Germinal center (tissue), 1 donor: ENCODE results near the gene TRIM27.
"Not testable (repeated sequence)": the region's sequence is repeated elsewhere in the genome, so short reads cannot be mapped to it uniquely, and the experiment has no call there.

Experiments
- DNase-seq: peaks from one replicate; pipeline ENCODE4 v3.0.0; 2012; ENCODE audit warnings: mixed read lengths, low spot score

TRIM27 gene

DNA sequence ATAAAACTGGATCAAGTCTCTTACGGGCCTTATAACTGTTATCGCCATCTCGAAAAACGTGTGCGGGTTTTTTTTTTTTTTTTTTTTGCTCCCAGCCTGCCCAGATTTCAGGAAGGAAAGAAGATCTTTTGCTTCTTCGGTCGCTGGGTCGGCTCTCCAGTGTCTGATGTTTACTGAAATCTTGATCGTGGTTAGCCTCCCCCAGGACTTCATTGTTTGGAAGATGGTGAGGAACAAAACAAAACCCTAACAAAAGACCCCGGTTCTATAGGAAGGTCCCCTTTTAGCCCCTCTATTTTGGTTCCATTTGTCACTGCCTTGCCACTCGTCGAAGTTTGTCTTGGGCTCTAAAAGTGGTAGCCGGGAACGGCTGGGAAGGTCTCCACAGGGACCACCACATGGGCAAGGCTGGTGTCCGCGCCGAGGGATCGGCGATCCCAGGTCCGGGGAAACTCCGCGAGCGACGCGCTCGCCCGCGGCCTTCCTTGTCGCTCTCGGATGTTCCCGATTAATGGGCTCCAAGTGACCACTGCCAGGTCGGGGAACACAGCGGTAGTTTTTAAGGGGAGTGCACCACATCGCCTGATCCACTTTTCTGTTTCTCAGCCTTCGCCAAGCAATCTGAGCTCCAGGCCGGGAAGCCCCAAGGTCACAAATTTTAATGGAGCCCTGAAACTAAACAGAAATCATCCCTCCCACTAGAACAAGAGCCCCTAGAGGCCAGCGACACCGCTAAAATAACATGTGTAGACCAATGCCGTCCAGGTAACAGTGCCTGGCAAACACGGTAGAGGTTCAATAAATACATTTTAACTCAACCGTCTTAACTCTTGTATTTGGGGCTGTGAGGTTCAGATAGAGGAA is 27.0 kb downstream of the TRIM27 start:
- peak; percentile 53 for DNase-seq

DNA sequence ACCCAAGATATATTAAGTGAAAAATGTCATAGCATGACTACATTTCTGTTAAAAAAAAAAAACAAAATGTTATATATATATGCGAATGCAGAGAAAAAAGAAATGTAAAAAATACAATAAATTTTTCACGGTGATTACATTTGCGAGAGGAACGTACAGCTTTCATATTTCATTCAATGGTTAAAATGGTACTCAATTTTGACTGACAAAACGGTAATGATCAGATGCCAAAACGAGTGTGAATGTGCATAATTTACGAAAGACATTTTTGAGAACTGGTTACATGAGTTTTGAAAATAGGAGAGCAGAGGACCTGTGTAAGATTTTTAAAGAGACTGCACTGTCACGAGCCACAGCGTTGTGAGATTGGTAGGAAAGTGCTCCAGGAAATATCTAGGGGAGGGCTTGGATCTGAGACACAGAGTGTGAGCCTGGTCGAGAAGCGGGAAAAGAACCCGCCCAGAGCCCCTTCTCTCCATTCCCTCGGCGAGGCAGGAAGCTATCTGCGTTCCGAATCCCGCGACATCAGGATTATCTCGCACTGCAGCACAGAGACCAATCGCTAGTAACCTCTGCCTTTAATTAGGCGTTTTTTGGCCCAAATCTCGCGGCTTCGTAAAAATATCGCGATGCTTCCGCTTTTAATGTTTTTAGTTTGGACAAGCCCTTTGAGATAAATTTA is 28.5 kb downstream of the TRIM27 start:
- peak; percentile 88 for DNase-seq

DNA sequence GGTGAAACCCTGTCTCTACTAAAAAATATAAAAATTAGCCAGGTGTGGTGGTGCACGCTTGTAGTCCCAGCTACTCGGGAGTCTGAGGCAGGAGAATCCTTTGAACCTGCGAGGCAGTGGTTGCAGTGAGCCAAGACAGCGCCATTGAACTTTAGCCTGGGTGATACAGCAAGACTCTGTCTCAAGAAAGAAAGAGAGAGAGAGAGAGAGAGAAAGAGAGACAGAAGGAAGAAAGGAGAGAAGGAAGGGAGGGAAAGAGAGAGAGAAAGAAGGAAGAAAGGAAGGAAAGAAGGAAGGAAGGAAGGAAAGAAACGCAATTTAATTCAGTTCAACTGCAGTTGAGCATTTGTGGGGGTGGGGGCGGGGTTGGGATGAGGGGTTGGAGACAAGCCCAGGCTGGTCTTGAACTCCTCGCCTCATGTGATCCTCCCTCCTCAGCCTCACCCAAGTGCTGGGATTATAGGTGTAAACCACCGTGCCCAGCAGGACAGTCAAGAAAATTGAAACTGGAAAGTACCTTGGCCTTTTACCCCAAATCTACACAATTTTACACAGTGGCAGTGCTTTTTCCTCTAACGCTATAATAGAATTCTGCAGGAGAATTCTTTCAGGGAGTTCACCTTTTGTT is 30.5 kb downstream of the TRIM27 start:
- no peak for DNase-seq

DNA sequence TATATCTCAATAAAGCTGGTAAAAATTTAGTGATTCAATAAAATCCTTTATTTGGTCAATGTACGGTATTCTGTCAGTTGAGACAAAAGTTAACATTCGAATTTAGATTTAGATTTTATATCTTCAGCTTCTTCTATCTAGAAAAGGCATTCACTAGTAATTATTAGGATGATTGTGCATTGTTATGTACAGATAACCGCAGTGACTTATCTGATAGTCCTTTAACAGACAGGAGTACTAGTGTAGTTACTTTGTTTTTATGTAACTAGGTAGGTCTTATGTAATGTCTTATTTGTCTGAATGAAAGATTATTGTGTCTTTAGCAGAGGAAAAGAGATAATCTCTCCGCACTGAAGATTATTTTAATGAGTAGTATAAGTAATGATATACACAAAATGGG is 31.3 kb downstream of the TRIM27 start:
- DNase-seq: no peak

DNA sequence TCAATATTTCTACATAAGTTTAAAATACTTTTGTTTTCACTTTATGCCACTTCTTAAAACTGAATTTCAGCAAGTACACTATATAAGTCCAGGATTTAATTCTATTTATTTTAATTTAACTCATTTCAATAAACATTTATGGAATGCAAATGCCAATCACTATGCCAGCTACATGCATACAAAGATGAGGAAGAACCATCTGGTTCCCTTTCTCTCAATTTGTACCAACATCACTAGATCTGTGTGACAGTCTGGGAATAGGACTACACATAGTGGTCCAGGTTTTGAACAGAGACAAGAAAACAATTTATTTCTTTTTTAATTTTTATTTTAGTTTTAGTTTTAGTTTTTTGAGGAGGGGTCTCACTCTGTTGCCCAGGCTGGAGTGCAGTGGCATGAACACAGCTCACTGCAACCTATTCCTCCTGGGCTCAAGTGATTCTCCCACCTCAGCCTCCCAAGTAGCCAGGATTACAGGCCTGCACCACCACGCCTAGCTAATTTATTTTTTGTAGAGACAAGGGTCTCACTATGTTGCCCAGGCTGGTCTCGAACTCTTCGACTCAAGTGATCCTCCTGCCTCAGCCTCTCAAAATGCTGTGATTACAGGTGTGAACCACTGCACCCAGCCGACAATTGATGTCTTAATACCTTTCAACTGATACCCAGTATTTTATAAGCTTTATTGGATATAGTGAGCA is 35.8 kb downstream of the TRIM27 start:
- DNase-seq: no peak

DNA sequence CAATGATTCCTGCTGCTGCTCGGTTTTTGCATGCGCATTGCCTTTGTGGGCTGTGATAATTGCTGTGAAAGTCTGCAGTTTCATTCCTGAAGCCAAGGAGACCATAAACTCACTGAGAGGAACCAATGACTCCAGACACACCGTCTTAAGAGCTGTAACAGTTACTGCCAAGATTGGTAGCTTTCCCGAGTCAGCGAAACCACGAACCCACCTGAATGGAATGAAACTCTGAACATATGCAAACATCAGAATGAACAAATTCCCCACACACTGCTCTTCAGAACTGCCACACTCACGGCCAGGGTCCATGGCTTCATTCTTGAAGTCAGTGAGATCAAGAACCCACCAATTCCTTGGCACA is 37.7 kb downstream of the TRIM27 start:
- DNase-seq: no peak

DNA sequence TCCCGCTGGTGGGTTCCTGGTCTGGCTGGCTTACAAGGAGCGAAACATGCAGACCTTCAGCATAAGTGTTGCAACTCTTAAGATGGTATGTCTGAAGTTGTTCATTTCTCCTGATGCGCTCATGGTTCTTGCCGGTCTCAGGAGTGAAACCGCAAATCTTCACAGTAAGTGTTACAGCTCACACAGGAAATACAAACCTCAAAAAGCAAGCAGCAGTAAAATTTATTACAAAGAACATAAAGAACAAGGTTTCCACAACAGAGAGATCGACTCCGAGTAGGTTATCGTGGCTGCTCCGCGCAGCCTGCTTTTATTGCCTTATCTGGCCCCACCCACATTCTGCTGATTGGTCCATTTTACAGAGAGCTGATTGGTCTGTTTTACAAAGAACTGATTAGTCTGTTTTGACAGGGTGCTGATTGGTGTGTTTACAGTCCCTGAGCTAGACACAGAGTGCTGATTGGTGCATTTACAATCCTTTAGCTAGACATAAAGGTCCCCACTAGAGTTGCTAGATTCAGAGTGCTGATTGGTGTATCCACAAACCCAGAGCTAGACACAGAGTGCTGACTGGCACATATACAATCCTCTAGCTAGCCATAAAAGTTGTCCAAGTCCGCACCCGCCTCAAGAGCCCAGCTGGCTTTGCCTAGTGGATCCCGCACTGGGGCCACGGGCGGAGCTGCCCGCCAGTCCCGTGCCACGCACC is 39.2 kb downstream of the TRIM27 start:
- no peak for DNase-seq

DNA sequence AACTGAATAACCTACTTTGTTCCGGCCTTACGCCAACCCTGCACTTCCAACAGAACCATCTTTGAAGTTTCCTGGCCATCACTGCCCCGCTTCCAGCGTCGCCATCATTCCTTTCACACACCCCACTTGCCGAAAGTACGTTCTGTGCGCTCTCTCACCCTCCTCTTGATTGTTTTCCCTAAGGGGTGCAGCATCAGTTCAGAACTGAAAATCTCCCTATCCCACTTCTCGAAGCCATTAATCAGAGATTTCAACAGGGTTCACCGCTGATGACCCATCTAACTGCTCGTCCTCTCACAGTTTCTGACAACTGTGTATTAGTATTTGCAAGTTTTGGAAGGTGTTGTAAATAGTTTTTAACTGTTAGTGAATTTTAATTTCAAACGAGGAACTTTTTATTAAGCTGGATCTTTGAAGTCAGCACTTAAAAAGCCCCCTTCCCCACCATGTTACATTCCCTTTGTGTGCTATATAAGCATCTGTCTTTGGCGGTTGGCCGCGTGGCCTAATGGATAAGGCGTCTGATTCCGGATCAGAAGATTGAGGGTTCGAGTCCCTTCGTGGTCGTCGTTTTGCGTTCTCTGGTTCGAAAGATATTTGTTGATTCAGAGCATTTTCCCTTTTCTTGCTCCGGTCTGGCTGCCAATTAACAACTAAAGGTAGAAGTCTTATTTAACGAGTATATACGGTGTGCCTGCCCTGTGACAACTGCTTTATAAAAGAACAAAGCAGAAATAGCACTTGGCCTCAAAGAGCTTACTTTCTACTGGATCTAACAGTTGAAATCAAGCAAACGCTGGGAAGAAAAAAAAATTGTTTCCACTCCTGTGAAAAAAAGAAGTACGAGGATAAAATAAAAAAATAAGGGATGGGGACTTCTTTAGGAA is 42.6 kb downstream of the TRIM27 start:
- peak; percentile 34 for DNase-seq

DNA sequence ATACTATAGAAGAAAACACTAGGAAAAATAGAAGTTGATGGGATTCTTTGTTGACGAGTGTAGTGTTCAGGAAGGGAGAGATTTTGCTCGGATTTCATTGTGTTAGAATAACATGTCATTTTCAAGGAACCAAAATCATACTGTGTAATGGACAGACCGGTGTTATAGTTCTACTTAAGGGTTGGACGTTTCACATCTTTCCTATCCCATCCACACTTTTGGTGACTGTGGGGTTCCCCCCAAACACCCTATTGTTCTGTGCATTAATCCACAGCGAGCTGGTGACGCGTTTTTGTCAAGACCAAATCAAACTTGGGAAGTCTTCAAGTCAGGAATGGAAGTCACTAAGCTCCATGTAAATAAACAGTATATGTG is 43.3 kb downstream of the TRIM27 start:
- DNase-seq: no peak

DNA sequence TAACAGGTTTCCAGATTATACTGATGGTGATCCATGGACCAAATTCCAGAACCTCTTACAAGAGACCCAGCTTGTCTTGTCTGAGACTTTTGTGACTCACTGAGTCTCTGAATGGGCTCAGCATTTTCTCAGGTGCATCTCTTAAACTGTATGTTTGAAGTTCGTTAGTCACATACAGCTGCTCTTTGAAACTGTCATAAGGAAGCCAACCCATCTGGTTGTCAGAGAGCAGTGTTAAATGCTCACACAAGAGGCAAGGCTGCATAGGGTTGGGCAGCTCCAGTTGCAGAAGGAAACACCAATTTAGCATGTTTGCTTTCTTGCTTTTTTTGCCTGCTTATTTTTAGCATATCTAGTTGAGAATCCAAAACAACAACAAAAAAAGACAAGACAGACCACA is 47.1 kb downstream of the TRIM27 start:
- no peak for DNase-seq

DNA sequence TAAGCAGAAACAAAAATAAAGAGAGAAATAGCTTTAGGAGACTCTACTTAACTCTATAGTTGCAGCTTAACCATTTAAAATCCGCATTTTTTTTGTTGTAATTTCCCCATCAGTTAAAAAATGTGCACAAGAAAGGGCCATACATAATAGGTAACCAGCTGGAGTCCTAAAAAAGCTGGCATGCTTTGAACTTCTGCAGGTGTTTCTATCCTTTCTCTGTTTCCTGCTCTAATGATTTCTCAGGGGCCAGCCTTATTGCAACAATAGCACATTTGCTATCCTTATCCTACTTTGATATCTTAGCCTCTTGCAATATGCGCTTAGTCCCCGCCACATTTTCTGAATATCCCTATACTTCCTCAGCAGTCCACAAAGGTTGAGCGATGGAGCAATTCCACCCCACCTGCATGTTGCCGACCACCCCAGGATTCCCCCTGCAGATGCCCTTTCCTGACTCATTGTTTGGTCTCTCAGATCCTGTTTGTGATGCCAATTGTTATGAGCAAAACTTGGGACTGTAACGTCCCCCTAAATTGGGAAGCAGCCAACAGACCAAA is 48.5 kb downstream of the TRIM27 start:
- no peak for DNase-seq

DNA sequence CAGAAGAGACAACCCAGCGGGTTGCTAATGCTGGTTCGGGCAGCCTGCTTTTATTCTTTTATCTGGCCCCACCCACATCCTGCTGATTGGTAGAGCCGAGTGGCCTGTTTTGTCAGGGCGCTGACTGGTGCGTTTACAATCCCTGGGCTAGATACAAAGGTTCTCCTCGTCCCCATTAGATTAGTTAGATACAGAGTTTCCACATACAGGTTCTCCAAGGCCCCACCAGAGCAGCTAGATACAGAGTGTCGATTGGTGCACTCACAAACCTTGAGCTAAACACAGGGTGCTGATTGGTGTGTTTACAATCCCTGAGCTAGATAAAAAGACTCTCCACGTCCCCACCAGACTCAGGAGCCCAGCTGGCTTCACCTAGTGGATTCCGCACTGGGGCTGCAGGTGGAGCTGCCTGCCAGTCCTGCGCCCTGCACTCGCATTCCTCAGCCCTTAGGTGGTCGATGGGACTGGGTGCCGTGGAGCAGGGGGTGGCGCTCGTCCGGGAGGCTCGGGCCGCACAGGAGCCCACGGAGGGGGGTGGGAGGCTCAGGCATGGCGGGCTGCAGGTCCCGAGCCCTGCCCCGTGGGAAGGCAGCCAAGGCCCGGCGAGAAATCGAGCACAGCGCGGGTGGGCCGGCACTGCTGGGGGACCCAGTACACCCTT is 51.5 kb downstream of the TRIM27 start:
- not testable (repeated sequence) for DNase-seq

DNA sequence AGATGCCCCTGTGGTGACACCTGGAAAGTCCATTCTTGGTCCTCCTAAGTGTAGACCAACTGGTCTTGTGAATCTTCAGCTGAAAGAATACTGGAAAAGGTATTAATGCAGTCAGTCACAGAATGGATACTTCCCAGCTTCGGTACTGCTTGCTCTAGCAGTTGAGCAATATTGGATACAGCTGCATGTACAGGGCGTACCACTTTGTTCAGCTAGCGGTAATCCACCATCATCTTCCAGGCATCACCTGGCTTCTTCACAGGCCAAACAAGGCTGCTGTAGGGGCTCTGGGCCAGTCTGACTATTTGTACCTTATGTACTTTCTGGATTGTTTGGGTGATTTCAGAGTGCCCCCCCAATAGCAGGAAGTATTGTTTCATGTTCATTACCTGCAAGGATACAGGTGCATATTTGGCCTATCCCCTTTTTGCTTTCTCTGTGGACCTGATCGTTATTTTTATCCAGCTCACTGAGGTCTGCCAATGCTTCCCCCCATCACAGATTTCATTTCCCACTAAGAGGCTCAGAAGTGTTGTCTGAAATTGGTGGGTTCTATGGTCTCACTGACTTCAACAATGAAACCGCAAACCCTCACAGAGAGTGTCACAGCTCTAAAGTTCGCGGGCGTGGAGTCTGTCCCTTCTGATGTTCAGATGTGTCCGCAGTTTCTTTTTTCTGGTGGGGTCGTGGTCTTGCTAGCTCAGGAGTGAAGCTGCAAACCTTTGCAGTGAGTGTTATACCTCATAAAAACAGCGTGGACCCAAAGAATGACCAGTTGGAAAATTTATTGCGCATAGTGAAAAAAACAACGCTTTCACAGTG is 52.2 kb downstream of the TRIM27 start:
- DNase-seq: no peak

DNA sequence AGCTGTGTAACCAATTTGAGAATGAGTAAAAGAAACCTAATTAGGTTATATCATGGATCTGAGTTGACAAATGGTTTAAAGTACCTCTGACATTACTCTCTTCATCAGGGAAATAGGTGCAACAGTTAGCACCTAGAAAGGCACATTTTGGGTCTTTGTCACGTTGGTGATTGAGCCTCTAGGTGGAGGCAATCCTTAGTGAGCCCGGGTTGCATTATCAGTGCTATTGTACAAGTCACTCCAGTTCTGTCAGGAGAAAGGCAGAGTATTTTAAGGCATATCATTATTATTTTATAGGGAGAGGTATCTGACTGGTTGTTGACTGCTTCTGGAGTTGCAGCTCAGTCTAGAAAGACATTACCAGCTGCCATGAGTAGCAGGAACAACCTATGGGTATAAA is 54.9 kb downstream of the TRIM27 start:
- no peak for DNase-seq

DNA sequence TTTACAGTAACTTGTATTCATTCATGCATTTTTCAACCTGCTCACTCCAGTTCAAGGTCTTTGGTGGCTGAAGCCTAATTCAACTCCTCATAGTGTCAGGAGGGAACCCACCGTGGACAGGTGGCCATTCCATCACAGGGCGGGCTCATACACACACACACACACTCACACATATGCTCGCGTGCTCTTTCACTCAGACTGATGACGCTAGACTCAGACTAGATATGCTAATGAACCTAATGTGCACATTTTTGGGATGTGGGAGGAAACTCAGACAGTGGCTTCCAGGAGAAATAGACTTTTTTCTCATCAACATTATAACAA is 56.7 kb downstream of the TRIM27 start:
- no peak for DNase-seq

DNA sequence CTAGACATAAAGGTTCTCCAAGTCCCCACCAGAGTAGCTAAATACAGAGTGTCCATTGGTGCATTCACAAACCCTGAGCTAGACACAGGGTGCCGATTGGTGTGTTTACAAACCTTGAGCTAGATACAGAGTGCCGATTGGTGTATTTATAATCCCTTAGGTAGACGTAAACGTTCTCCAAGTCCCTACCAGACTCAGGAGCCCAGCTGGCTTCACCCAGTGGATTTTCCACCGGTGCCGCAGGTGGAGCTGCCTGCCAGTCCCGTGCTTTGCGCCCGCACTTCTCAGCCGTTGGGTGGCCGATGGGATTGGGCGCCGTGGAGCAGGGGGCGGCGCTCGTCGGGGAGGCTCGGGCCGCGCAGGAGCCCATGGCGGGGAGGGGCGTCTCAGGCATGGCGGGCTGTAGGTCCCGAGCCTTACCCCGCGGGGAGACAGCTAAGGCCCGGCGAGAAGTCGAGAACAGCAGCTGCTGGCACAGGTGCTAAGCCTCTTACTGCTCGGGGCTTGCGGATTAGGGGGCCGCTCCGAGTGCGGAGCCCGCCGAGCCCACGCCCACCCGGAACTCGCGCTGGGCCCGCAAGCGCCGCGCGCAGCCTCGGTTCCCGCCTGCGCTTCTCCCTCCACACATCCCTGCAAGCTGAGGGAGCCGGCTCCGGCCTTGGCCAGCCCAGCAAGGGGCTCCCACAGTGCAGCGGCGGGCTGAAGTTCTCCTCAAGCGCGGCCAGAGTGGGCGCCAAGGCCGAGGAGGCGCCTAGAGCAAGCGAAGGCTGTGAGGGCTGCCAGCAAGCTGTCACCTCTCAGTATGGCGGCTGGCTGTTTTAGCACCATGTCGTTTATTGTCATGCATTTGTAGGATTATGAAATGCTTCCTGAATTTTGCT is 57.3 kb downstream of the TRIM27 start:
- DNase-seq: peak; percentile 41

DNA sequence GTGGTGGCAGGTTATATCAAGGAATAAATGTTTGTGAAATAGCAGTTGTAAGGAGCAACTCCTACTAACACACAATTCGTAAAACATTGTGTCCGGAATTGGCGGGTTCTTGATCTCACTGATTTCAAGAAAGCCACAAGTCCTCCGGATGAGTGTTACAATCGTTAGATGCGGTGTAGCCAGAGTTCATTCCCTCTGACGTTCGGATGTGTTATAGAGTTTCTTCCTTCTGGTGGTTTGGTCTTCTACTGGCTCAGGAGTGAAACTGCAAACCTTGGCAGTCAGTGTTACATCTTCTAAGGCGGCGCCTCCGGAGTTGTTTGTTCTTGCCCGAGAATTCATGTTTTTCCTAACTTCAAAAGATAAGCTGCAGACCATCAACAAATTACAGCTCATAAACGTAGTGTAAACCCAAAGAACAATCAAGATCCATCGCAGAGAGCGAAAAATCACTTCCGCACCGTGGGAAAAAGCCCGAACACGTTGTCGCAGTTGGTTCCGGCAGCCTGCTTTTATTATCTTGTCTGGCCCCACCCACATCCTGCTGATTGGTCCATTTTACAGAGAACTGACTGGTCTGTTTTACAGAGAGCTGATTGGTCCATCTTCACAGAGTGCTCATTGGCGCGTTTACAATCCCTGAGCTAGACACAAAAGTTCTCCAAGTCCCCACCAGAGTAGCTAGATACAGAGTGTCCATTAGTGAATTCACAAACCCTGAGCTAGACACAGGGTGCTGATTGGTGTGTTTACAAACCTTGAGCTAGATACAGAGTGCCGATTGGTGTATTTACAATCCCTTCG is 58.2 kb downstream of the TRIM27 start:
- DNase-seq: no peak
